ENCODE measurements around the gene HEMGN.

DNA sequence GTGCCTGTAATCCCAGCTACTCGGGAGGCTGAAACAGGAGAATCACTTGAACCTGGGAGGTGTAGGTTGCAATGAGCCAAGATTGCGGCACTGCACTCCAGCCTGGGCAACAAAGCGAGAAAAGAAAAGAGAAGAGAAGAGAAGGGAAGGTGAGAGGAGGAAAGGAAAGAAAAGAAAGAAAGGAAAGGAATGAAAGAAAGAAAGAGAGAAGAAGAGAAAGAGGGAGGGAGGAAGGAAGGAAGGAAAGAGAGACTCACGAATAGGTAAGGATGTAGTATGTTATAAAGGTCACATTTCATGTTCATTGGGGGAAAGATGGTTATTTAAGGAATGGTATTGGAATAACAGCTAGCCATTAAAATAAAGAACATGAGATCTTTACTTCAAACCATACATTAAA lies 34.8 kb upstream of the HEMGN start:
- TF ChIP-seq ZNF263 (CRISPR knock-in tag; IDR thresholded peaks at IDR 0.05) (no peak), ZNF891 (CRISPR knock-in tag; IDR thresholded peaks at IDR 0.05) (no peak), SP2 (CRISPR knock-in tag; IDR thresholded peaks at IDR 0.05) (no peak)
